Activated CD8-positive, alpha-beta memory T cell treated with anti-CD3 and anti-CD28 coated beads for 1 hour (primary cell): ENCODE measurements around the gene AAK1.
"Not testable (repeated sequence)": the region's sequence is repeated elsewhere in the genome, so short reads cannot be mapped to it uniquely, and the experiment has no call there.

Experiments
- DNase-seq, 2 donors: peaks; one replicate each; pipeline ENCODE4 v3.0.0-alpha.2; 2020; ENCODE audit warnings: low read depth in 1 of 2; ENCODE audit errors: extremely low read depth in 1 of 2

AAK1 gene

DNA sequence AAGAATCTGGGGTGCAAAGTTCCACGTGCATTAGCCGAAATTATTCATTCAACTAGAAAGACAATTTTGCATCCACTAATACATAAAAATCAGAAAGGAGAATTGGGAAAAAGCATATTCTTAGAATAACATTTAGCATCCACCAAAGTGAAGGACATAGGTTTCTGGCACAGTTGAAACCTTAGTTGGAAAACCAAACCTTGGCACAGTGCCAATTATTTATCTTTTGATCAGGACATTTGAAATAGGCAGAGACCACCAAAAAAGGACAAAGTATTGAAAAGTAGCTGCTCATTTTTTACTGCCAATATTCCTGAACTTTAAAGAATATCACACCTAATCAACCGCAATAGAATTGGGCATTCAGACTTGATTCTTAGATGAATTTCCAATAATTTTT, 180.8 kb downstream of the AAK1 start:
- DNase-seq: no peak

- DNase-seq: no peak
These were observed 182.1 kb downstream of the AAK1 start for GRCh38 chr2:69461404-69461803.

GRCh38 chr2:69459936-69460335, 183.6 kb downstream of the AAK1 start:
- DNase-seq: no peak

- DNase-seq: no peak
These were observed 186.5 kb downstream of the AAK1 start for GRCh38 chr2:69456950-69457445.

- DNase-seq: no peak
These were observed 187.4 kb downstream of the AAK1 start for GRCh38 chr2:69456154-69456553.

DNA sequence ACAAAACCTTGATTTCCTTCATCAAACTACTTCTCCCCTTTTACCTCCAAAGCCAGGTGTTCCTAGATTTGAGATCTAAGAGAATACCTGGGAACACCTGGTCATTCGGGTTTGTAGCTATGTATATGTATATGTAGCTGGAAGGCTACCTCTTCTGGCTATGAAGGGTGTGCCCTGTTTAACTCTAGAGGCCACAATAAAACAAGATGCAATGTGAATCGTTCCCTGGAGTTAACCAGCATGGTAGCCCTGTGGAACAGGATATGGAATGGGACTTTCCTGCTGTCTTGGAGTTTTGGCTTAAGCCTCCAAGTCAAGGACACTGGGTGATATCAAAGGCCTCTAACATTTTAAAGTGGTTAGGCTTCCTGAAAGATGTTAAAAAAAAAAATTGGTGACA, 188.6 kb downstream of the AAK1 start:
- no peak for DNase-seq

GRCh38 chr2:69453475-69454129, 189.9 kb downstream of the AAK1 start:
- no peak for DNase-seq

DNA sequence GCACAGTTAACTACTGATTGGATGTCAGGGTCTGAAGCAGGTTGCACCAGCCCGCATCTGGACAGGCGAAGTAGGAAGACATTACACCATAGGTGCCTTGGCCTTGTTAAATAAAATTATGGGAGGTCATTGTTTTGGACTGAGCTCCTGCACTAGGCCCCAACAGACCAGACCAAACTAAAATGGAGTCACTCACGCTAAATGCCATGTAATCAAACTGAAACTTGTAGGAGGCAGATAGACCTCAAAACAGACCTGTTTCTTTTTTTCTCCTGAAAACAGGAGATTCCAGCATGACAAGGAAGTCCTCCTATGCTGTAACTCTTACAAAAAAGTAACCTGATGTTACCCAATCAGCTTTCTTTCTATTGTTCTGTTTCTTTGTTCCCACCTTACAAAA, 190.9 kb downstream of the AAK1 start:
- no peak for DNase-seq

DNA sequence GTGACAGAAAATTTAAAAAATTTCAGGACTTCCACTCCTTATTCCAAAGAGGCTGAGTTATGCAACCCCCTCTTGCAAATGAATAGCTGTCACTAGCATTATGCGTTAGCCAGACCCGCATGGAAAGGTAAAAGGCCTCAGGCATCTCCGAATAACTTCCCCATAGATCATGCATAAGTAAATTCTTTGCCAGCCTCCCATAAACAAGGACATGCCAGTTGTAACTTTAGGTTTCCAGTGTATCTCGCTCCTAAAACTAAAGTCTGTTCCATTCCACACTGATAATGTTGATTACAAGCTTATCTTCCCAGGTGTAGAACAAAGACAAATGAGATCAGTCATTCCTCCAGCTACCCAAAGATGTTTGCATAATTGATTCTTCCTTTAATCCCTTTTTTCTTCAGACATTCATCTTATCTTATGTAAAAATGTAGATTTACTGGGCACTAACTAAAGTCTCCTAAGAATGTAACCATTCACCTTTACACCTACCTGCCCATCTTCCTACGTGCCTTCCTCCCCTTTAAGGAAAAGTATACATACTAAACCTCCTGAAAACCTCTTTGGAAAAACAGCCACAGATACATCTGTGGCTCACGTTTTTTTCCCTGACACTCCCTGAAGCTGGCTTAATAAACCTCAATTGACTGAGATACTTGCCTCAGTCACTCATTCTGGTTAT, 192.7 kb downstream of the AAK1 start:
- no peak for DNase-seq

- no peak for DNase-seq
These were observed 193.6 kb downstream of the AAK1 start for GRCh38 chr2:69449906-69450305.

- DNase-seq: not testable (repeated sequence)
These were observed 199.9 kb downstream of the AAK1 start for GRCh38 chr2:69443673-69444072.

- not testable (repeated sequence) for DNase-seq
These were observed 204.0 kb downstream of the AAK1 start for GRCh38 chr2:69439499-69439898.

DNA sequence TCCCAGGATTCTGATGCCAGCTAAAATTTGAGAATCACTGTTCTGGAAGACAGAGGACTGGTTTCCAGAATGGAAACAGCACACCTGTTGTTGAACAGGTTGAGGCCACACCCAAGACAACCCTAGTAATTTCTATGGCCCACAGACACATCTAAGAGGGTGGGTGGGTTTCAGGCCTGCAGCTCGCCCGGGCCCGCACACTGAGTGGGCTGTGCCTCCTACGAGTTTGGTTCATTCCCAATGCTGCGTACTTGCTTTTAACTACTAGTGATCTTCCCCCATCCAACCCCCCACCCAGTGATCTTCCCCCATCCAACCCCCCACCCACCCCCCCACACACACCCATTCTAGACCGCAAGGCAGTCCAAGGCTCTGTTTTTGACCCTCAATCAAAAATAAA, 205.0 kb downstream of the AAK1 start:
- DNase-seq: no peak

DNA sequence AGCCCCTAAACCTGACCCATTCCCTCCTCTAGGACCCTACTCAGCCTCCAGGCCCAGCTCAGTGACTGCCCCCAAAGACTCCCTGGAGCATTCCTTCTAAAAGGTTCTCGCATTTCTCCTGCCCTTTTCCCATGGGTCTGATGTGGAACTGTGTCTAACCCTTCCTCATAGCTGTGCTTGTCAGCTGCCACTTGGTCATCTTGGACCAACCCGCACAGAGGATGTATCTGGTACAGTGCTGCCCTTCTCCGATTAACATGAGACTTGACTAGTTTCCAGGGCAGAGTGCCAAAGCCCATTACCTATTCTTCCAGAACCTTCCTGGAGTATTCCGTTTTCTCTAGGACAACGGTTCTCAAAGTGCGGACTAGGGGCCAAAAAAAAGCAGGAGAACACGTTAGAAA, 205.8 kb downstream of the AAK1 start:
- no peak for DNase-seq

DNA sequence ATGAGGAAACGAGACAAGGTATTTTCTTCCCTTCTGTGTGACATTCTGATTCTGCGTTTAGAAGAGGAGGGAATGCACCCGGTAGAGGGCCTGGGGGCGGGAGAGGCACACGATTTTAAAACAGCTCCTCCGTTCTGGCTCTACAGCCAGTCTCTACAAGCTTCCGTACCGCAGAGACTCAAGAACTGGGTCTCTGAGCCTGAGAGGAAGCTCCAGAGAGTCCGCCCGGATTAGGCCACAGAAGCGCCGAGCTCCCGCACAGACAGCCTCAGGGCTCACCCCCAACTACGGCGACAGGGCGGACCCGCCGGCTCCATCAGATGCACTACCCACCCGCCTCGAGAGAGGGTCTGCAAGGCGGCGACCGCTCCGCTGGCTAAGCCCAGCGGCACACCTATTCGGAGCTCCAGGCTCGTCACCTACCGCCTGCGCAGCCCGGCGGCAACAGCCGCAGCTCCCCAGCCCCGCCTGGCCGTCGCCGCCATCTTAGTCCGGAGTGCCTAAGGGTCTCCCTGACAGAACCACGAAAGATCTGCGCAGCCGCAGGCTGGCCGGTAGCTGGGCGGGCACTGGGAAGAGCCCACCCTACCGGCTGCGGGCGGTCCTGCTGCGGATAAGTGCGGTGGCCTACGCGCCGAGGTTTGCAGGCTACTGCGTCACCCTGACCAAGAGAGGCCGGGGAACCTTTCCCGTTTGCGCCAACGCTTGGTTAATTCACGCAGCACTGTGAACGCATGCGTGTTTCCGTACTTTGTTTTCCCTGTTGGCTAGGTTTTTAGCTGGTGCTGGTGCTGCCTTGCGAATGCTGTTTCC, 206.4 kb downstream of the AAK1 start, which contains the start of gene NFU1:
Gene NFU1, minus strand, starts transcription at position 498 of the 813 bp plus-strand sequence. Its CDS starts 13 bp downstream, at position 485.
- peak; percentile 70 to 78 for DNase-seq

DNA sequence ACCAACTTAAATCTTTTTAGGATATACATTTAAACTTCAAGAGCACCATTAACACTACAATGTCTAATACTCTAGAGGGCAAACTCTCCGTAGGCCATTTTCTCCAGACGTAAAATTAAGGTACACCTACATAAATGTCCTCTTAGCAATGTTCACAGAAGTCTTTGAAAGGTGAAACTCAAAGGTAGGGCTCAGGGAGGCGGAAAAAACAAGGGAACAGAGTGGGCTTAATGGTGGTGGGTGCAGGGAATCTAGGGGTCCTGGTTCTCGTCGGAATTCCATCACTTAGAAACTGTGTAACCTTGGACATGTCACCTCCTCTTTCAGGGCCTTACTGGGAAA, 207.0 kb downstream of the AAK1 start:
- no peak for DNase-seq

DNA sequence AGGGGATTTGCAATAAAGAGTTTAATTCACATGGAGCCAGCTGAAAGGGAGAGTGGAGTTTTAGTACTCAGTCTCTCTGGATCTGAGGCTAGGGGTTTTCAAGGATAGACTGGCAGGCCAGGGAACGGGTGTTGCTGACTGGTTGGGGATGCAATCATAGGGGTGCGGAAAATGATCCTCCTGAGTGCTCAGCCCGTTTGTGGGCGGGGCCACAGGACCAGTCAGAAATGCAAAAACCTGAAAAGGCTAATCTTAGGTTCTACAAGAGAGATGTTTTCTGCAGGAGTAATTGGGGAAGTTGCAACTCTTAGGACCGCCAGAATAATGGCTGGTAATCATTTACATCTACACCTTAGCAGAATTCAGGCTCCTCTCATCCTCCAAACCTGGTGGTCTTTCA, 208.8 kb downstream of the AAK1 start:
- DNase-seq: no peak

GRCh38 chr2:69429491-69430183, 213.9 kb downstream of the AAK1 start:
- no peak for DNase-seq

DNA sequence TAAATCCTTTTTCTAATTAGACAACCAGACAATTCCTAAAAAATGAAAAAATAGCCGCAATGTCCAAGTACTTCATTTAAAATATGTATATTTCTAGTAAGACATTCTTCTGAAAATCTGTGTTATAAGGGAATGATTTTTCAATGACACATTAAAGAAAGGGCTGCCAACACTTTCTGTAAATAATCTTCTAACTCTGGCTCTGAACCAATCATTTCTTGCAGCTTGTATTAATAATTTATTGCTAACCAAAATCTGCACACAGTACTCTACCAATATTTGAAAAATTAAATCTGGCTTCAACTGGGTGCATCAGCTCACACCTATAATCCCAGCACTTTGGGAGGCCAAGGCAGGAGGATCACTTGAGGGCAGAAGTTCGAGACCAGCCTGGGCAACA, 214.6 kb downstream of the AAK1 start:
- no peak for DNase-seq

GRCh38 chr2:69424419-69424818, 219.1 kb downstream of the AAK1 start:
- no peak for DNase-seq

DNA sequence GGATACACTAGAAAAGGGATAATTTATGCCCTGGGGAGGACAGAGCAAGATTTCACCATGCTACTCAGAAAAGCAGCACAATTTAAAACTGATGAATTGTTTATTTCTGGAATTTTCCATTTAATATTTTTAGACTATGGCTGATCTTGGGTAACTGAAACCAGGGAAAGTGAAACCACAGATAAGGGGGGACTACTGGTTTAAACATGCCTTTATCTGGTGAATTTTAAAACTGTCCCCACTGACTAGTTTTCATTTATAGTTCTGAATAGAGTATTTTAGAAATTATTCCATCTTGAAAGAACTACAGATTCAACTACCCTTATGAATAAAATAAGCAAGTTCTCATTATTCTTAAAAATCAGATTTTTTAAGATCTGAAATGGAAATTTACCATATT, 221.3 kb downstream of the AAK1 start:
- no peak for DNase-seq
